Dedifferentiated amniotic fluid mesenchymal stem cell (primary cell): ENCODE data around the gene ZNF692.

ENCODE experiments used
- DNase-seq: peaks from one replicate; pipeline ENCODE4 v3.0.0-alpha.2; 2016; ENCODE audit errors: extremely low spot score

The ZNF692 gene

GRCh38 chr1:248824701-248825100, 34.2 kb downstream of the ZNF692 start:
- no peak for DNase-seq

- DNase-seq, result no peak
Measured at GRCh38 chr1:248824301-248824700, 34.6 kb downstream of the ZNF692 start.

- DNase-seq, result no peak
Measured at GRCh38 chr1:248823517-248824001, 35.3 kb downstream of the ZNF692 start.

- DNase-seq, result no peak
Measured at GRCh38 chr1:248822148-248823032, 36.5 kb downstream of the ZNF692 start.

GRCh38 chr1:248821641-248822040, 37.2 kb downstream of the ZNF692 start:
- DNase-seq, result no peak

- peak; percentile 42 for DNase-seq
Measured at GRCh38 chr1:248821101-248821500, 37.8 kb downstream of the ZNF692 start.

- no peak for DNase-seq
Measured at GRCh38 chr1:248820041-248820585, 38.8 kb downstream of the ZNF692 start.

- DNase-seq, result no peak
Measured at GRCh38 chr1:248818505-248819374, 40.1 kb downstream of the ZNF692 start.

- no peak for DNase-seq
Measured at GRCh38 chr1:248817065-248817464, 41.8 kb downstream of the ZNF692 start.

- DNase-seq, result no peak
Measured at GRCh38 chr1:248816042-248816851, 42.6 kb downstream of the ZNF692 start.

- DNase-seq, result no peak
Measured at GRCh38 chr1:248815407-248816034, 43.4 kb downstream of the ZNF692 start.

GRCh38 chr1:248814351-248814750, 44.5 kb downstream of the ZNF692 start:
- DNase-seq, result no peak

GRCh38 chr1:248813546-248813945, 45.3 kb downstream of the ZNF692 start:
- DNase-seq, result no peak

- DNase-seq, result no peak
Measured at GRCh38 chr1:248812736-248813425, 46.0 kb downstream of the ZNF692 start.

GRCh38 chr1:248811514-248812490, 47.1 kb downstream of the ZNF692 start:
- DNase-seq, result no peak

GRCh38 chr1:248810727-248811513, 48.0 kb downstream of the ZNF692 start:
- no peak for DNase-seq

GRCh38 chr1:248810000-248810726, 48.7 kb downstream of the ZNF692 start:
- DNase-seq, result no peak

GRCh38 chr1:248808876-248809275, 50.0 kb downstream of the ZNF692 start:
- DNase-seq, result no peak
